ENCODE results near the gene HMCN1.

Gene HMCN1

GRCh38 chr1:186014370-186015037 lies 280.3 kb downstream of the HMCN1 start:
- no peak for DNase-seq (ENCODE audit: low spot score)

DNA sequence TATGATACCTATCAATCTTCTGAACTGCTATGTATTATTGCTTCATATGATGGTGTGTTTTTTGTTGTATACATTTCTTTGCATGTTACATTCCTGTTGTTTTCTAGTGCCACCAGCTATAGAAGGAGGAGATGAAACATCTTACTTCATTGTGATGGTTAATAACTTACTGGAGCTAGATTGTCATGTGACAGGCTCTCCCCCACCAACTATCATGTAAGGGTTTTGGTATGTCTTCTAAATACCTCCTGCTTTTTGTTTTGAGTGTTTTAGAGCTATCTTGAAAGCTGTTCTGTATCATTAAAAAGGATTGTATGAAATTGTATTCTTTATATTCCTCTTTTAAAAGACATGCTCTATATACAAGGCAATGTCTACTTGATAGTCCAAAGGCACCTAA lies 282.7 kb downstream of the HMCN1 start:
- DNase-seq (ENCODE audit: low spot score), result no peak

DNA sequence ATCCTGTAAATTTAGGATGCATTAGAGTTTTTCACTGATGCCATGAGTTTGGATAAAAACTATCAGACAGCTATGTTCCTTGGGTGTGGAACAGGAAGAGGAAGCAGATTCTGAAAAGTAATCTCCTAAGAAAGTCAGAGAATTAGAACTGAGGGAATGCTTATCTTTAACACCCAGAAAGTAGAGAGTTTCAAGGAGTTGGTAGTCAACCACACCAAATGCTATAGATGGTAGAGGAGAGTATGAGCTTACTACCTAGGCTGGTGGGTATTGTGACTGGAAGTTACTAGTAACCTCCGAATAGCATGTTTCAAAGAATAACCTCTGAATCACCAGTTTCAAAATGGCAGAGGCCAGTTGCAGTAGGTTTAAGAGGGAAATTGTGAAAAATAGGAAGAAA lies 288.0 kb downstream of the HMCN1 start:
- no peak for DNase-seq (ENCODE audit: low spot score)

DNA sequence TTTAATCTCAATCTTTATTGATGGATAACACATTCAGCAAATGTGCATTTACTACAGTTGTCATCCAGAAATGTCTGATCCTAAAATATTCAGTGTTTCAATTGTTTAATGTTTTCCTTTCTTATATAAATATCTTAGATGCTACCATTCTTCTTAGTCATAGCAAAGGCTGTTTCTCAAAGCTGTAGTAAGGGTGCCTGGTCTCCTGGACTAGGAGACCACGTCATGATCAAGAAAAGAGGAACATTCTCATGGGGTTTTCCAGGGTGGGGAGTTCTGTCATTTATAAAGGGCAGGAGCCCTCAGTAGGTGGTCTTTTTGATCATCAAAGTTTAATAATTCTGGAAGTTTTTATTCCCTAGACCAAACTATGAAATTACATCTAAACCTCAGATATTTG lies 292.8 kb downstream of the HMCN1 start:
- no peak for DNase-seq (ENCODE audit: low spot score)

DNA sequence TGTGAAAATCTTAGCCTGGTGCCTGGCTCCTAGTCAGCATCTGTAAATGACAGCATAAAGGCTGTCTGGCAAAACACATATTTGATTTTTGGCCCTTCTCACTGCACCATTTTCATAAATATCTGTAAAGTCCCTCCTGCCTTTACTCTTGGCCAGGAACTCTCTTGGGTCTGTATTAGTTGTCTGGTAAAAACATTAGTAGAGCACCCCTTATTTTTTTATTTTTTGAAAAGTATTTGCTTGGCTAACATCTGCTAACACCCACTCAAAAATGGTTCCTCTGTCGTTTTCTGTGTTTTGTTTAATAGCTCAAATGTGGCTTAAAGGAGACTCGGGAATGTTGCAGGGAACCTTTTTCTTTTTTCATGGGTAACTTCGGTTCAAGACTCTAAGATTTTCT lies 293.4 kb downstream of the HMCN1 start:
- no peak for DNase-seq (ENCODE audit: low spot score)

DNA sequence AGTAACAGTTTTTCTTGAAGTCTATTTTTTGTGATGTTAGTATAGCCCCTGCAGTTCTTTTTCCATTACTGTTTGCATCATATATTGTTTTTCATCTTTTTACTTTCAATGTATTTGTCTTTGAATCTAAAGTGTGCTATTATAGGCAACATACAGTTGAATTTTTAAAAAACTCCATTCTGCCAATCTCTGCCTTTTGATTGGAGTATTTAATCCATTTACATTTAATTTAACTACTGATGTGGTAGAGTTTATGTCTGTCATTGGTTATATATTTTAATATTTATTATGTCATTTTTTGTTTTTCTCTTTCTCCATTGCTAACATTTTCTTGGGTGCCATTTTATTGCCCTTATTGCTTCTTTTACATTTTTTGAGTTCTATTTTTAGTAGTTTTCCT lies 296.3 kb downstream of the HMCN1 start:
- DNase-seq (ENCODE audit: low spot score), result no peak

DNA sequence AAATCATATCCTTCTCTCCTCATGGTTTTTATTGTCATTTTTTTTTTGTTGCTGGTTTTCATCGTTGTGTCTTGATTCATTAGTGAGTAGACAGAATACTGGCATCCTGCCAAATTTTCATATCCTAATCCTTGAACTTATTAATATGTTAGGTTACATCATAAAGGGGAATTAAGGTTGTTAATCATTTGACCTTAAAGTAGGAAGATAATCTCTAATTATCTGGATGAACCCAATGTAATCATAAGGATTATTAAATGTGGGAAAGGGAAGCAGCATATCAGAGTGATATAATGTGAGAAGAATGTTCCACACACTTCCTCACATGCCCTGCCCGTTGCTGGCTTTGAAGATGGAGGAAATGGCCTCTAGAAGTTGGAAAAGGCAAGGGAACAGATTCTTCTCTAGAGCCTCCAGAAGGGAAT lies 299.7 kb downstream of the HMCN1 start:
- DNase-seq (ENCODE audit: low spot score), result no peak

DNA sequence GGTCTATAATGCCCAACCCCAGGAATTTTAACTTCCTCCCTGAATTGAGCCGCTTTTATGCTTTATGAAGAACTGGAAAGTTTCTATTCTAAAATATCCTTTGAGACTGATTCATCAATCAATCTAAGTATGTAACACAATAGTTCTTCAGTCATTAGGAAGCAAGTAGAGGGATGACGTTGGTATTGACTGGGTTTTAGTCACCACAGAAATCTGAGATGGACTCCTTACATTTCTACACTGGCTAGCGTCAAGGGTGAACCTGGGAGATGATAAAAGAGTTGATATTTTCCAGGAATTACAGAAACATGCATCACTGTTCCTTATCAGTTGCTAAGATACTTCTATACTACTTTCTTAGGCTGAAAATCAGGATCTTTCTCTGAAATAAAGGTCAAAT lies 308.0 kb downstream of the HMCN1 start:
- DNase-seq (ENCODE audit: low spot score), result no peak

DNA sequence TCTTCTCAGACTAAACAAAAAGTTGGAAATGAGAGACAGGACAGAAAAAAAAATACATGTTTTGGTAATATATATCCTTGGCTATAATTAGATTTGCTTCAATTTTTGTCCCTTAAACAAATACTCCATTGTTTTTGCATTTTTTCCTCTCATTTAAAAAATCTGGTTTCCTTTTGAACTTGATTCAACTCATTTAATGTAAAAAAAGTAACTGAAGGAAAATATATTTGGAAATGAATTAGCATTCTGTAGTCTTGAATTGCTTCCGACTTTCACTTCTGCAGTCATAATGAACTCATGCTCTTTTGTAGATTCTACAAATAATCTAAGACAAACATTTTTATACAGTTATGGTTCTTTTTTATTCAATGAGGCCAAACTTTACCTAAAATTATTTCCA lies 309.1 kb downstream of the HMCN1 start:
- no peak for DNase-seq (ENCODE audit: low spot score)

- DNase-seq (ENCODE audit: low spot score), result no peak
Observed at GRCh38 chr1:186044079-186044685, 310.0 kb downstream of the HMCN1 start.

DNA sequence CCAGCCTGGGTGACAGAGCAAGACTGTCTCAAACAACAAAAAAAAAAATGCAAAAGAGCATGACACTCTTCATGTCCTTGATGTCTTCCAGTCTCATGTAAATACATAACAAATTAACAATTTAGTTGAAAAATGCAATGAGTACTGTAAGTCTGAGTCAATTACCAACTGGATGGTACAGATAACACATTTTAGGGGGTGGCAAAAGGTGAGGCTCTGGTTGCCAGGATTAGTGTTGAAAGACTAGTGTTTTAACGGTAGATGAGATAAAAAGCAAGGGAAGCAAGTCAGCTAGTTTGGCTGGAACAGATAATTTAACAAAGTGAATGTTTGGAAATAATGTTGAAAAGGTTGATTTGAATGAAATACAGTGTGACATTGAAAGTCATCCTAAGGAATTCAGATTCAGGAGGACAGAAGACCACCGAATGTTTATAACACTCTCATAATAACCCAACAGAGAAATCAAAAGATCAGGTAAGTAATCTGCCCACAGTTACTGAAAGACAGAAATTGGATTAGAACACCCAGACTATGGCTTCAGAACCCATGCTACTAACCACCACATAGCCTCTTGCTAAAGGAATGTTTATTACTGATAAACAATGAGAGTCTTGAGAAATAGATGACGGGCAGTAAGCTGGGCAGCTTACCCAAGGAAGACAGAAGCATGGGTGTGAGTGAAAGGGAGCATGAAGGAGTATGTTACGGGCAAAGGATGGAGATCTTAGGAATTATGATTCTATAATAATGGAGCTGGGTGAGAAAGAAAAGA lies 312.4 kb downstream of the HMCN1 start:
- DNase-seq (ENCODE audit: low spot score), result no peak

DNA sequence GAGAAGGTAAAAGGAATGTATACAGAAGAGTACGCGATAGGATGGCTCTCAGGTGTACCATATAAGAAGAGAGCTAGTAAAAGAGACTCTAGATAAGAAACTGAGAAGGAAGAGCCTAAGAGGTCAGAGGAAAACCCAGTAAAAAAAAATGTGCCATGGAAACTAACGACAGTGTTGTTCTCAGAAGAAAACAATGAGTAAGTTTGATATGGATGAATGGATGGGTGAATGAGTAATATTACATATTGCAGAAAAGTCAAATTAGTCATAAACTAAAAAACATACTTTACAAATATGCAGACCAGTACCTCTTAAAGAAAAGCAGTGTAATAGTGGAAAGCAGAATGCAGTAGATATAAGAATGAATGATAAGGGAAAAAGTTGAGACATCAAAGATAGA lies 316.2 kb downstream of the HMCN1 start:
- DNase-seq (ENCODE audit: low spot score), result no peak

DNA sequence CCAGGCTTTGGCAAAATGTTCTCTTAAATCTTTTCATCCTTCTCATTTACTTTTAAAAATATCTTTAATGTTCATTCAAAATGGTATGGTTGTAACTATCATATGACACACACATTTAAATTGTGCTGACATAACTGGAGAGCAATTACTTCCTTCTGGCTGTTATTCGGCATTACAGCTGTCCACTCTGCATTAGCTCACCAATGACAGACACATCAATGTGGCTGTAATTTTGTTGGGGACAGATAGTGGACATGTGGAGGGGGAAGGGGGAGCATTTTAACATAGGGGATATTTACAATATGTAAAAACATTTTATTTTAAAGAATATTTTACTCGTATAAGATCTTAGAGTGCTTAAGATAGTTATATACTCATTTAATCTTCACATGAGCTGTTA lies 319.8 kb downstream of the HMCN1 start:
- no peak for DNase-seq (ENCODE audit: low spot score)

- no peak for DNase-seq (ENCODE audit: low spot score)
Observed at GRCh38 chr1:186054932-186055331, 320.7 kb downstream of the HMCN1 start.

DNA sequence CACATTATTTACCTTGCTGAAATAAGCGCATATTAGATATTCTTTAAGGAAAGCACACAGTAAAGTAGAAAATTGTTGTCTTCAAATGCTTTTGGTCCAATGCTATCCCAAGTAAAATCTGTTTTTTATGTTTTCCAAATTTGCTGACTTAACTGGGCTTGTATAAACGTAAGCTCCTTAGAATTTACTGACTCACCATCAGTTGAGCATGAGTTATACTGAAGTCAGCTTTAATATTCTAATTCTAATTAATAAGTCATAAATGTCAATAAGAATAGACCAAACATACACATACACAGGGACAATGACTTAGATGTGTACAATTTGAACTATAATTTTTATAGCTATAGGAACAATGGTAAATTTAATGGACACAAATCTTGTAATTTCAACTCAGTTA lies 321.7 kb downstream of the HMCN1 start:
- no peak for DNase-seq (ENCODE audit: low spot score)

GRCh38 chr1:186057086-186057485 lies 322.9 kb downstream of the HMCN1 start:
- DNase-seq (ENCODE audit: low spot score), result no peak

DNA sequence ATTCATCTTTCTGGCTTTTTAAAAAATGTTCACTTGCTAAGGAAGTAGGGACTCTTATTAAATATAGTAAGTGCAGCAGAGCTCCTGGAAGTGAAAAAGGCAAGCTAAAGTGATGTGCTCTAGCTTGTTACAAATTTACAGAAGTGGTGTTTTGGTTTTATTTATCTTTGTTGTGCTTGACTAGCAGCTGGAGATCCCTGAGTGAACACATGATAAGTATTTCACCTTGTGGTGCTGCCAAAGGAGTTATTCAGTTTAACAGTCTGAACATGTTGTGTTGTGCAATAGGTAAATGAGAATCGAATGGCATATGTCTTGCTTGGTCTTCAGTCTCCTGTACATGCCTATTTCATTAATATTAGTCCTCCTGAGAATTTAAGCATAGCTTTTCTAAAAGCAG lies 325.1 kb downstream of the HMCN1 start:
- no peak for DNase-seq (ENCODE audit: low spot score)

DNA sequence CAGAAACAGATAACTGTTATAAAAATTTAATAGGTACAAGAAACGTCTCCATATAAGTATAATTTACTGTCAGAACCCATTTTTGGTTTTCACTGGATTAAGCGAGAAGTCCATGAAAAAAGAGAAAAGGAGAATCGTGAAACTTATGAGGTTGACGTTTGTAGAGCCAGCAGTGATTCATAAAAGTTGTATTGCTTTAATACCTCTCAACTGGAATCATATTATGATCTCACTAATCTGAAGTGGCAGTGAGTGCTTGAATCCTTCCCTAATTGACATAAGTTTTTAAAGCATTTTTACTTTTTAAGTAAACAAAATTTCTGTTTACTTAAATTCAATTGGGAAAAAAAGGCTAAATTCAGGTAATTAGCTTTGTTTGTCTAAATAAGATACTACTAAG lies 325.6 kb downstream of the HMCN1 start:
- DNase-seq (ENCODE audit: low spot score), result no peak

- no peak for DNase-seq (ENCODE audit: low spot score)
Observed at GRCh38 chr1:186060226-186060625, 326.0 kb downstream of the HMCN1 start.

GRCh38 chr1:186063091-186063657 lies 329.0 kb downstream of the HMCN1 start:
- no peak for DNase-seq (ENCODE audit: low spot score)

GRCh38 chr1:186066411-186066810 lies 332.2 kb downstream of the HMCN1 start:
- no peak for DNase-seq (ENCODE audit: low spot score)

GRCh38 chr1:186073697-186074096 lies 339.5 kb downstream of the HMCN1 start:
- DNase-seq (ENCODE audit: low spot score), result no peak

GRCh38 chr1:186076006-186076405 lies 341.8 kb downstream of the HMCN1 start:
- DNase-seq (ENCODE audit: low spot score), result no peak

All from SK-N-DZ (cell line).